ENCODE data around the gene TPSAB1. TPM values are rescaled to one million over a fixed set of nuclear protein-coding genes. Genes with fewer than 3 reads are reported as not detected.
"Not testable (repeated sequence)": the region's sequence is repeated elsewhere in the genome, so short reads cannot be mapped to it uniquely, and the experiment has no call there.

Gene TPSAB1
- total and polyA plus RNA-seq, 2 donors (not counting 1 experiment from before 2014, with no cell fraction given) = not detected

GRCh38 chr16:1196494-1196893 is 44.0 kb upstream of the TPSAB1 start:
- no peaks in the 10 kb centered on the region for H3K4me1 ChIP-seq (ENCODE audit: control insufficient read depth, extremely low read depth, insufficient read depth, low read length)
- H3K27me3 ChIP-seq (ENCODE audit: control insufficient read depth, insufficient read depth, low read length) = no peaks in the 10 kb centered on the region
- no peak for DNase-seq (ENCODE audit: low read depth in 2 of 2)
- H3K4me2 ChIP-seq (ENCODE audit: extremely low read depth, insufficient read depth, low read length) = no peak overlapping the region
- no peak overlapping the region for H3K4me3 ChIP-seq (replicated peaks in 1 of 4; ENCODE audit: control extremely low read depth in 1 of 4, insufficient read depth in 1 of 4, low read depth in 3 of 4, low read length in 4 of 4)
- no peak overlapping the region for H3K27ac ChIP-seq (ENCODE audit: insufficient read depth, low read length)
- no peak overlapping the region for H2AFZ ChIP-seq (ENCODE audit: low read length)
- no peaks in the 10 kb centered on the region for H3K36me3 ChIP-seq (ENCODE audit: control insufficient read depth, insufficient read depth, low read length)
- no peak for TF ChIP-seq EZH2 (IDR thresholded peaks at IDR 0.05; ENCODE audit: low read length, missing control alignments)
- TF ChIP-seq, protein P1, sequence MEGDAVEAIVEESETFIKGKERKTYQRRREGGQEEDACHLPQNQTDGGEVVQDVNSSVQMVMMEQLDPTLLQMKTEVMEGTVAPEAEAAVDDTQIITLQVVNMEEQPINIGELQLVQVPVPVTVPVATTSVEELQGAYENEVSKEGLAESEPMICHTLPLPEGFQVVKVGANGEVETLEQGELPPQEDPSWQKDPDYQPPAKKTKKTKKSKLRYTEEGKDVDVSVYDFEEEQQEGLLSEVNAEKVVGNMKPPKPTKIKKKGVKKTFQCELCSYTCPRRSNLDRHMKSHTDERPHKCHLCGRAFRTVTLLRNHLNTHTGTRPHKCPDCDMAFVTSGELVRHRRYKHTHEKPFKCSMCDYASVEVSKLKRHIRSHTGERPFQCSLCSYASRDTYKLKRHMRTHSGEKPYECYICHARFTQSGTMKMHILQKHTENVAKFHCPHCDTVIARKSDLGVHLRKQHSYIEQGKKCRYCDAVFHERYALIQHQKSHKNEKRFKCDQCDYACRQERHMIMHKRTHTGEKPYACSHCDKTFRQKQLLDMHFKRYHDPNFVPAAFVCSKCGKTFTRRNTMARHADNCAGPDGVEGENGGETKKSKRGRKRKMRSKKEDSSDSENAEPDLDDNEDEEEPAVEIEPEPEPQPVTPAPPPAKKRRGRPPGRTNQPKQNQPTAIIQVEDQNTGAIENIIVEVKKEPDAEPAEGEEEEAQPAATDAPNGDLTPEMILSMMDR (conservative IDR thresholded peaks at IDR 0.05 in 1 of 2, IDR thresholded peaks at IDR 0.05 in 1 of 2; ENCODE audit: low read depth in 1 of 2, low read length in 2 of 2) = no peak
- H3K79me2 ChIP-seq (ENCODE audit: control insufficient read depth, insufficient read depth, low read length) = no peaks in the 10 kb centered on the region
- H4K20me1 ChIP-seq (ENCODE audit: control insufficient read depth, extremely low read depth, insufficient read depth, low read length) = no peaks in the 10 kb centered on the region
- no peak overlapping the region for H3K9ac ChIP-seq (ENCODE audit: insufficient read depth, low read length)
- H3K9me3 ChIP-seq (ENCODE audit: control insufficient read depth, insufficient read depth, low read depth, low read length) = no peaks in the 10 kb centered on the region

DNA sequence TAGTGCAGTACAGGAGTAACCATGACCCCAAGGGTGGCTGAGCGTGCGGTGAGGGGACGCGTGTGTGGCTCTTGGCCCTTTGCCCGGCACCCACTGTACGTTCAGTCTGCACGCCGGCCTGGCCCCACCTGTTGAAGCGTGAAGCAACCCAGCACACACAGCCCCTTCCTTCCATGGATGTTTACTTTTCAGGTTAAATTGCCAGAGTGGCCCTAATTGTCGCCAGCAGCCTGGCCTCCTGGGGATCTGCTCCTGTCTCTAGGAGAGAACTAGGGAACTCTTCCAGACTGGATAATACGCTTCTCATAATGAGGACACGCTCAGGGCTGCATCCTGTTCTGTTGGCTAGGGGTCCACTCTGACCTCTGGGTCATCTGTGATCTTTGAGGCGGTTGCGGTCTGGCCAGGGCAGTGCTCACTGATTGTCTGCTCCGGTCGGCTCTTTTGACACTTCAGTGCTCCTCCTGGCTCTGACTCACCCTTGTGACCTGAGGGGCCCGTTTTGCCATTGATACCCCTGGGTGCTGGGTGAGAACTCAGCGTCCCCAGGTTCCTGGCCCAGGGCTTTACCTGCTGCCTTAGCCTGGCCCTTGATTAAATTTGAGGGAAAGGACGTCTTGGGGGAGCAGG is 43.2 kb upstream of the TPSAB1 start:
- no peak overlapping the region for H2AFZ ChIP-seq (ENCODE audit: low read length)
- no peaks in the 10 kb centered on the region for H3K79me2 ChIP-seq (ENCODE audit: control insufficient read depth, insufficient read depth, low read length)
- no peaks in the 10 kb centered on the region for H3K9me3 ChIP-seq (ENCODE audit: control insufficient read depth, insufficient read depth, low read depth, low read length)
- no peaks in the 10 kb centered on the region for H3K36me3 ChIP-seq (ENCODE audit: control insufficient read depth, insufficient read depth, low read length)
- no peaks in the 10 kb centered on the region for H3K4me1 ChIP-seq (ENCODE audit: control insufficient read depth, extremely low read depth, insufficient read depth, low read length)
- no peaks in the 10 kb centered on the region for H4K20me1 ChIP-seq (ENCODE audit: control insufficient read depth, extremely low read depth, insufficient read depth, low read length)
- no peak overlapping the region for H3K27ac ChIP-seq (ENCODE audit: insufficient read depth, low read length)
- TF ChIP-seq EZH2 (IDR thresholded peaks at IDR 0.05; ENCODE audit: low read length, missing control alignments) = no peak
- TF ChIP-seq, protein P1 (conservative IDR thresholded peaks at IDR 0.05 in 1 of 2, IDR thresholded peaks at IDR 0.05 in 1 of 2; ENCODE audit: low read depth in 1 of 2, low read length in 2 of 2) = no peak
- H3K9ac ChIP-seq (ENCODE audit: insufficient read depth, low read length) = no peak overlapping the region
- no peak overlapping the region for H3K4me3 ChIP-seq (replicated peaks in 1 of 4; ENCODE audit: control extremely low read depth in 1 of 4, insufficient read depth in 1 of 4, low read depth in 3 of 4, low read length in 4 of 4)
- H3K27me3 ChIP-seq (ENCODE audit: control insufficient read depth, insufficient read depth, low read length) = no peaks in the 10 kb centered on the region
- no peak overlapping the region for H3K4me2 ChIP-seq (ENCODE audit: extremely low read depth, insufficient read depth, low read length)
- DNase-seq (ENCODE audit: low read depth in 2 of 2) = no peak

DNA sequence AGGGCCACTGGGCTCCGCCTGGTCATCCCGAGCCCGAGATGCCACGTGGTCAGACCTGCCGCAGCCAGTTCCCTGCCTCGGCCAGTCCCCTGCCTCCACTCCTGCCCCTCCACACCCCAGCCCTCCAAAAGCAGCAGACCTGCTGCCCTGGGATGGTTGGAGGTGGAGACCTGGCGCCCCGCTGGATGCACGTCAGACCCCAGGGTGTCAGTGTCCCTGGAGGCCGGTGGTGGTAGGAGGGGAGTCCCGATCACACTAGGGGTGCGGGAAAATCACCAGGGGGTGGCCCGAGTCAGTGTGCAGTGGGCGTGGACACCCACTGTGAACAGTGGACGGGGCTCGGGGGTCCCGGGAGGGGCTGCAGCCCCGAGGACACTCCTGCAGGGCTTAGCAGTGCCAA is 42.3 kb upstream of the TPSAB1 start:
- Histone ChIP-seq H3K9me3 (ENCODE audit: control insufficient read depth, insufficient read depth, low read depth, low read length) (no peaks in the 10 kb centered on the region), H3K4me2 (ENCODE audit: extremely low read depth, insufficient read depth, low read length) (no peak overlapping the region), H4K20me1 (ENCODE audit: control insufficient read depth, extremely low read depth, insufficient read depth, low read length) (no peaks in the 10 kb centered on the region), H3K9ac (ENCODE audit: insufficient read depth, low read length) (no peak overlapping the region), H2AFZ (ENCODE audit: low read length) (no peak overlapping the region), H3K4me1 (ENCODE audit: control insufficient read depth, extremely low read depth, insufficient read depth, low read length) (no peaks in the 10 kb centered on the region), H3K27me3 (ENCODE audit: control insufficient read depth, insufficient read depth, low read length) (no peaks in the 10 kb centered on the region), H3K79me2 (ENCODE audit: control insufficient read depth, insufficient read depth, low read length) (no peaks in the 10 kb centered on the region), H3K36me3 (ENCODE audit: control insufficient read depth, insufficient read depth, low read length) (no peaks in the 10 kb centered on the region), H3K27ac (ENCODE audit: insufficient read depth, low read length) (no peak overlapping the region), H3K4me3 (replicated peaks in 1 of 4; ENCODE audit: control extremely low read depth in 1 of 4, insufficient read depth in 1 of 4, low read depth in 3 of 4, low read length in 4 of 4) (no peak overlapping the region)
- DNase-seq (ENCODE audit: low read depth in 2 of 2) = no peak
- TF ChIP-seq, protein P1 (conservative IDR thresholded peaks at IDR 0.05 in 1 of 2, IDR thresholded peaks at IDR 0.05 in 1 of 2; ENCODE audit: low read depth in 1 of 2, low read length in 2 of 2) = no peak
- no peak for TF ChIP-seq EZH2 (IDR thresholded peaks at IDR 0.05; ENCODE audit: low read length, missing control alignments)

- not testable (repeated sequence) for H3K9ac ChIP-seq (ENCODE audit: insufficient read depth, low read length); H3K27ac ChIP-seq (ENCODE audit: insufficient read depth, low read length); H3K9me3 ChIP-seq (ENCODE audit: control insufficient read depth, insufficient read depth, low read depth, low read length); H3K79me2 ChIP-seq (ENCODE audit: control insufficient read depth, insufficient read depth, low read length); H3K27me3 ChIP-seq (ENCODE audit: control insufficient read depth, insufficient read depth, low read length); H4K20me1 ChIP-seq (ENCODE audit: control insufficient read depth, extremely low read depth, insufficient read depth, low read length); H3K4me2 ChIP-seq (ENCODE audit: extremely low read depth, insufficient read depth, low read length); H3K36me3 ChIP-seq (ENCODE audit: control insufficient read depth, insufficient read depth, low read length); H3K4me3 ChIP-seq (replicated peaks in 1 of 4; ENCODE audit: control extremely low read depth in 1 of 4, insufficient read depth in 1 of 4, low read depth in 3 of 4, low read length in 4 of 4); H2AFZ ChIP-seq (ENCODE audit: low read length); H3K4me1 ChIP-seq (ENCODE audit: control insufficient read depth, extremely low read depth, insufficient read depth, low read length); DNase-seq (ENCODE audit: low read depth in 2 of 2)
These were observed 41.7 kb upstream of the TPSAB1 start for GRCh38 chr16:1198671-1199346.

All from fibroblast of lung (primary cell).